Suprapubic skin (tissue), 4 donors: ENCODE measurements around the gene PLXND1.

Source experiments
- CTCF ChIP-seq, 2 donors: fragments of 200-600 bp in 1 of 2; fragments of 450-650 bp in 1 of 2; sonication (generic) in 1 of 2; IDR thresholded peaks; one replicate each; pipeline ENCODE4 v1.5.1; 2016 to 2019; ENCODE audit warnings: antibody characterized with exemption in 2 of 2, mild to moderate bottlenecking in 1 of 2, moderate library complexity in 1 of 2
- EP300 ChIP-seq: sonication (generic); formaldehyde crosslinking; IDR thresholded peaks from one replicate; pipeline ENCODE4 v1.6.1; 2017; ENCODE audit warnings: antibody characterized with exemption
- POLR2A ChIP-seq, 2 donors: fragments of 450-650 bp; IDR thresholded peaks; one replicate each; pipeline ENCODE4 v1.6.1; 2017; ENCODE audit warnings: antibody characterized with exemption in 2 of 2, mild to moderate bottlenecking in 2 of 2, moderate library complexity in 2 of 2
- POLR2AphosphoS5 ChIP-seq, 3 donors: sonication (generic); formaldehyde crosslinking; IDR thresholded peaks; one replicate each; pipeline ENCODE4 v1.6.1; 2017; ENCODE audit warnings: antibody characterized with exemption in 3 of 3

GRCh38 chr3:129632056-129632455, 25.6 kb upstream of the PLXND1 start:
- no peak for TF ChIP-seq POLR2A (IDR thresholded peaks at IDR 0.05)
- no peak for TF ChIP-seq CTCF (IDR thresholded peaks at IDR 0.05)
- TF ChIP-seq EP300: no peak
- TF ChIP-seq POLR2AphosphoS5 (IDR thresholded peaks at IDR 0.05): no peak
